Measurements from ENCODE around the gene MAP4K2. TPM values are rescaled to one million over a fixed set of nuclear protein-coding genes. Genes with fewer than 3 reads are reported as not detected.

MAP4K2 gene
- total RNA-seq, 1 experiment from 2014 or later, result 24.5 TPM

GRCh38 chr11:64839335-64839734 is 36.3 kb upstream of the MAP4K2 start (continued):
- TF ChIP-seq, protein P1, sequence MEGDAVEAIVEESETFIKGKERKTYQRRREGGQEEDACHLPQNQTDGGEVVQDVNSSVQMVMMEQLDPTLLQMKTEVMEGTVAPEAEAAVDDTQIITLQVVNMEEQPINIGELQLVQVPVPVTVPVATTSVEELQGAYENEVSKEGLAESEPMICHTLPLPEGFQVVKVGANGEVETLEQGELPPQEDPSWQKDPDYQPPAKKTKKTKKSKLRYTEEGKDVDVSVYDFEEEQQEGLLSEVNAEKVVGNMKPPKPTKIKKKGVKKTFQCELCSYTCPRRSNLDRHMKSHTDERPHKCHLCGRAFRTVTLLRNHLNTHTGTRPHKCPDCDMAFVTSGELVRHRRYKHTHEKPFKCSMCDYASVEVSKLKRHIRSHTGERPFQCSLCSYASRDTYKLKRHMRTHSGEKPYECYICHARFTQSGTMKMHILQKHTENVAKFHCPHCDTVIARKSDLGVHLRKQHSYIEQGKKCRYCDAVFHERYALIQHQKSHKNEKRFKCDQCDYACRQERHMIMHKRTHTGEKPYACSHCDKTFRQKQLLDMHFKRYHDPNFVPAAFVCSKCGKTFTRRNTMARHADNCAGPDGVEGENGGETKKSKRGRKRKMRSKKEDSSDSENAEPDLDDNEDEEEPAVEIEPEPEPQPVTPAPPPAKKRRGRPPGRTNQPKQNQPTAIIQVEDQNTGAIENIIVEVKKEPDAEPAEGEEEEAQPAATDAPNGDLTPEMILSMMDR (IDR thresholded peaks at IDR 0.05), result no peak
- TF ChIP-seq ZNF138 (CRISPR knock-in tag; conservative IDR thresholded peaks at IDR 0.05) (no peak), JAZF1 (CRISPR knock-in tag; IDR thresholded peaks at IDR 0.05) (no peak), ERG (CRISPR knock-in tag; IDR thresholded peaks at IDR 0.05) (no peak), NR1H2 (CRISPR knock-in tag; IDR thresholded peaks at IDR 0.05) (no peak)

- TF ChIP-seq, protein P2, sequence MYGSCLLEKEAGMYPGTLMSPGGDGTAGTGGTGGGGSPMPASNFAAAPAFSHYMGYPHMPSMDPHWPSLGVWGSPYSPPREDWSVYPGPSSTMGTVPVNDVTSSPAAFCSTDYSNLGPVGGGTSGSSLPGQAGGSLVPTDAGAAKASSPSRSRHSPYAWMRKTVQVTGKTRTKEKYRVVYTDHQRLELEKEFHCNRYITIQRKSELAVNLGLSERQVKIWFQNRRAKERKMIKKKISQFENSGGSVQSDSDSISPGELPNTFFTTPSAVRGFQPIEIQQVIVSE (CRISPR knock-in tag; IDR thresholded peaks at IDR 0.05; ENCODE audit: borderline replicate concordance), result no peak
- TF ChIP-seq SP1 (CRISPR knock-in tag; conservative IDR thresholded peaks at IDR 0.05) (no peak), ZNF138 (CRISPR knock-in tag; conservative IDR thresholded peaks at IDR 0.05) (no peak), CREM (CRISPR knock-in tag; IDR thresholded peaks at IDR 0.05) (no peak), NFE2L1 (CRISPR knock-in tag; IDR thresholded peaks at IDR 0.05) (no peak), HMGA2 (CRISPR knock-in tag; IDR thresholded peaks at IDR 0.05) (no peak), ZNF219 (CRISPR knock-in tag; IDR thresholded peaks at IDR 0.05; ENCODE audit: borderline replicate concordance) (no peak), ZNF281 (CRISPR knock-in tag; IDR thresholded peaks at IDR 0.05) (no peak), GRHL2 (CRISPR knock-in tag; IDR thresholded peaks at IDR 0.05; ENCODE audit: insufficient replicate concordance, severe bottlenecking) (no peak), JUN (CRISPR knock-in tag; IDR thresholded peaks at IDR 0.05) (no peak)
- TF ChIP-seq, protein P3, sequence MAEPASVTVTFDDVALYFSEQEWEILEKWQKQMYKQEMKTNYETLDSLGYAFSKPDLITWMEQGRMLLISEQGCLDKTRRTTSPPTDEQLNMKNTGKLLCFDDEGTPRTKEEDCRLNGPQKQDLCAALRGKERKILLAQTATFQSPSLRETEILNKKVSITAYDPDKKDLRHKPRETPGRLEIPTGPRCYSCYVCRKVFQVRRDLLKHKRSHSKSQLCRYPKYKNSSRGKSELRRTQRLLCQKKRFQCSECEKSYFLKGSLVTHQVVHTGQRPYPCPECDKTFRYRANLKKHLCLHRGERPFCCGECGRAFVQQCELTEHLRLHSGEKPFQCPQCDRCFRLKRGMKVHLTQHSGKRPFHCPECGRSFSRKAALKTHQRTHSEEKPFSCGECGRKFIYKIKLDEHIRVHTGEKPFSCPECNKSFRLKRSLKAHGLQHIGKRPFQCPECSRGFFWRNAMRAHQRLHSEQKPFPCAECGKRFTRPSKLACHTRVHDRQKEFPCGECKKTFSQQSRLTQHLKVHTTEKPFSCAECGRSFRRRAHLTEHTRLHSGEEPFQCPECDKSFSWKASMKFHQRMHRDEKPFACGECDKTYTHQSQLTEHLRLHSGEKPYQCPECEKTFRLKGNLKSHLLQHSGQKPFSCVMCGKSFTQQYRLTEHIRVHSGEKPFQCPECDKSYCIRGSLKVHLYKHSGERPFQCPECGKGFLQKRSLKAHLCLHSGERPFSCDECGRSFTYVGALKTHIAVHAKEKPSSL (CRISPR knock-in tag; conservative IDR thresholded peaks at IDR 0.05), result no peak
Measured at GRCh38 chr11:64838600-64839334, 35.8 kb upstream of the MAP4K2 start.

More at GRCh38 chr11:64838600-64839334, 35.8 kb upstream of the MAP4K2 start:
- no peak overlapping the region for H3K4me3 Mint-ChIP-seq
- H3K4me1 Mint-ChIP-seq, result peaks cover 20% of the 10 kb centered on the region
- no peaks in the 10 kb centered on the region for H3K27me3 Mint-ChIP-seq (ENCODE audit: low read depth)
- H3K9me3 Mint-ChIP-seq, result no peaks in the 10 kb centered on the region
- POLR2A ChIA-PET, result no interaction called here
- no peak for ATAC-seq
- CTCF ChIA-PET, result interaction anchor here (0.5 to 0.9 kb wide), 3 partner anchors 35 to 94 kb away, joined by 3 to 4 read pairs (median 3); no protein-coding TSS in a partner anchor
- no peak for DNase-seq (ENCODE audit: low spot score)
- H3K36me3 Mint-ChIP-seq, result peaks cover 3% of the 10 kb centered on the region; the same call in 1 of the 2 replicates
- no peak overlapping the region for H3K27ac Mint-ChIP-seq
